EL (cell line): ENCODE results near the gene TENT5A.
"Not testable (repeated sequence)": the region's sequence is repeated elsewhere in the genome, so short reads cannot be mapped to it uniquely, and the experiment has no call there.

Experiments
- DNase-seq: peaks from one replicate; pipeline ENCODE4 v3.0.0-alpha.2; 2016

Gene TENT5A

GRCh38 chr6:81752084-81752920, at the start of gene TENT5A:
Gene TENT5A, minus strand, starts transcription at chr6:81752681. Its CDS starts 540 bp downstream, at chr6:81752141.
- DNase-seq, result peak; percentile 96

GRCh38 chr6:81801489-81801888, 49.0 kb upstream of the TENT5A start:
- DNase-seq, result no peak

GRCh38 chr6:81800666-81801065, 48.2 kb upstream of the TENT5A start:
- no peak for DNase-seq

- no peak for DNase-seq
These were observed 46.8 kb upstream of the TENT5A start for GRCh38 chr6:81799323-81799722.

GRCh38 chr6:81797591-81797990, 45.1 kb upstream of the TENT5A start:
- no peak for DNase-seq

GRCh38 chr6:81795890-81796289, 43.4 kb upstream of the TENT5A start:
- no peak for DNase-seq

- peak; percentile 24 for DNase-seq
These were observed 41.5 kb upstream of the TENT5A start for GRCh38 chr6:81793821-81794475.

GRCh38 chr6:81792826-81793225, 40.3 kb upstream of the TENT5A start:
- DNase-seq, result peak; percentile 26

GRCh38 chr6:81791756-81792155, 39.3 kb upstream of the TENT5A start:
- DNase-seq, result no peak

GRCh38 chr6:81790034-81790433, 37.6 kb upstream of the TENT5A start:
- DNase-seq, result no peak

- no peak for DNase-seq
These were observed 36.8 kb upstream of the TENT5A start for GRCh38 chr6:81789291-81789690.

GRCh38 chr6:81788748-81789147, 36.3 kb upstream of the TENT5A start:
- no peak for DNase-seq

- DNase-seq, result peak; percentile 24
These were observed 35.0 kb upstream of the TENT5A start for GRCh38 chr6:81787313-81788068.

GRCh38 chr6:81786150-81786549, 33.7 kb upstream of the TENT5A start:
- DNase-seq, result no peak

GRCh38 chr6:81785377-81785776, 32.9 kb upstream of the TENT5A start:
- DNase-seq, result no peak

GRCh38 chr6:81783893-81784292, 31.4 kb upstream of the TENT5A start:
- no peak for DNase-seq

GRCh38 chr6:81781624-81782023, 29.1 kb upstream of the TENT5A start:
- no peak for DNase-seq

GRCh38 chr6:81777586-81778268, 25.2 kb upstream of the TENT5A start:
- no peak for DNase-seq

- not testable (repeated sequence) for DNase-seq
These were observed 23.7 kb upstream of the TENT5A start for GRCh38 chr6:81776219-81776618.

- DNase-seq, result no peak
These were observed 22.1 kb upstream of the TENT5A start for GRCh38 chr6:81774542-81774941.

GRCh38 chr6:81773887-81774286, 21.4 kb upstream of the TENT5A start:
- DNase-seq, result no peak

- DNase-seq, result peak; percentile 94
These were observed 20.3 kb upstream of the TENT5A start for GRCh38 chr6:81772741-81773140.

- no peak for DNase-seq
These were observed 18.6 kb upstream of the TENT5A start for GRCh38 chr6:81771097-81771496.
